Activated naive CD4-positive, alpha-beta T cell treated with Interleukin-2 at 50 U/mL for 16 hours (primary cell): ENCODE data around the gene KMT5B.
"Not testable (repeated sequence)": the region's sequence is repeated elsewhere in the genome, so short reads cannot be mapped to it uniquely, and the experiment has no call there.

ENCODE experiments used
- DNase-seq: peaks from one replicate; pipeline ENCODE4 v3.0.0-alpha.2; 2020

Gene KMT5B

GRCh38 chr11:68213135-68213515 lies at the start of gene KMT5B:
TSS of gene KMT5B (minus strand) at chr11:68213296. CDS start at chr11:68190076, 23,220 bp downstream.
- peak; percentile 67 for DNase-seq

DNA sequence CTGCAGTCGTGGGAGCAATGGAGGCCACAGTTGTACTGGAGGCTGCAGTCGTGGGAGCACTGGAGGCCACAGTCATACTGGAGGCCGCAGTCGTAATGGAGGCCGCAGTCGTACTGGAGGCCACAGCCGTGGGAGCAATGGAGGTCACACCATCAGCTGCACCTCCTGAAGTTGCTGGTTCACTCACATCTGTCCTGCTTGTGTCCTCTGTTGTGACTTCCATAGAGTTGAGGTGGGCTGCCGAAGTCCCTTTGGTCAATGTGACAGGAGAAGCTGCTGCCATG lies 49.4 kb upstream of the KMT5B start:
- DNase-seq: no peak

GRCh38 chr11:68261749-68262543 lies 48.9 kb upstream of the KMT5B start:
- DNase-seq: no peak

GRCh38 chr11:68261006-68261405 lies 47.9 kb upstream of the KMT5B start:
- DNase-seq: no peak

DNA sequence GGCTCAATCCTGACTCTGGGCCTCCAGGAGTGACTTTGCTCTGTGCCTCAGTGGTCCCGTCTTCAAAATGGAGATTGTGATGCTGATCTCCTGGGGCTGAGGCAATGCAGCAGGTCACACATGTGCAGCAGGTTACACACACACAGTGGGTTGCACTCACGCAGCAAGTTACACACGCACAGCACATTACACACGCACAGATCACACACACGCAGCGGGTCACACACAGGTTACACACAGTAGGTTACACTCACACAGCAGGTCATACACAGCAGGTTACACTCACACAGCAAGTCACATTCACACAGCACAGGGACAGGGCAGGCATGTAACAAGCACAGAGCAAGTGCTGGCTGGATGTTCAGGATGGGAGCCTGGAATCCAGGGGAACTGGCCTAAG lies 47.4 kb upstream of the KMT5B start:
- DNase-seq: no peak

GRCh38 chr11:68259122-68259959 lies 46.2 kb upstream of the KMT5B start:
- no peak for DNase-seq

DNA sequence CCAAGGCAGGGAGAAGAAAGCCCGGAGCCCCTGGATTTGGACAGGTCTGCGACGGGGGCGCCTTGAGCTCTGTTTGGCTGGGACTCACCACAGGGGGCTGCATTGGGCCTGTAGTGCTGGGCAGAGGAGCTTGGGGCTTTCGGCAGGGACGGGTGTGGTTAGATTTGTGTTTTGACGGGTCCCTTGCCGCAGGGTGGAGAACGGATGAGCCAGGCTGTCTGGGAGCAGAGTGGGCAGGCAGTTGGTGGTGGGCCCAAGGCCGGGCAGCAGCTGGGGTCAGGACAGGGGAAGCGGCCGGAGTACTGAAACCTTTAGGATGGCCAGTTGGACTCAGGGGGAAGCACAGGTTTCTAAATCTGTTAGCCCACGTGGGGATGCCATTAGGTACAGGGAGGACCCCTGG lies 45.3 kb upstream of the KMT5B start:
- no peak for DNase-seq

- peak; percentile 92 for DNase-seq
Measured at GRCh38 chr11:68257477-68258362, 44.6 kb upstream of the KMT5B start.

- DNase-seq: no peak
Measured at GRCh38 chr11:68256331-68256741, 43.2 kb upstream of the KMT5B start.

GRCh38 chr11:68255526-68255925 lies 42.4 kb upstream of the KMT5B start:
- DNase-seq: no peak

- DNase-seq: no peak
Measured at GRCh38 chr11:68254421-68254820, 41.3 kb upstream of the KMT5B start.

GRCh38 chr11:68251765-68252164 lies 38.7 kb upstream of the KMT5B start:
- DNase-seq: no peak

GRCh38 chr11:68244912-68245311 lies 31.8 kb upstream of the KMT5B start:
- not testable (repeated sequence) for DNase-seq

GRCh38 chr11:68243847-68244246 lies 30.8 kb upstream of the KMT5B start:
- not testable (repeated sequence) for DNase-seq

DNA sequence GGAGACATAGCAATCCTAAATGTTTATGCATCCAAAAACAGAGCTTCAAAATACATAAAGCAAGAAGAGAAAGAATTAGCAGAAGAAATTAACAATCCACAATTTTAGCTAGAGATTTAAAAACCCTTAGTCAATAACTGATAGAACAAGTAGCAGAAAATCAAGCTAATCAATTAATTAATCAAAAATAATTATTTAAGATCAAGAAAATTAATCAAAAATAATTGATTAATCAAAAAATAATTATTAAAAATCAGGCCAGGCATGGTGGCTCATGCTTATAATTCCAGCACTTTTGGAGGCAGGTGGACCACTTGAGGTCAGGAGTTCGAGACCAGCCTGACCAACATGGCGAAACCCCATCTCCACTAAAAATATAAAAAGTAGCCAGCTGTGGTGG lies 29.5 kb upstream of the KMT5B start:
- no peak for DNase-seq

GRCh38 chr11:68231621-68232020 lies 18.5 kb upstream of the KMT5B start:
- no peak for DNase-seq

GRCh38 chr11:68229601-68230000 lies 16.5 kb upstream of the KMT5B start:
- no peak for DNase-seq

DNA sequence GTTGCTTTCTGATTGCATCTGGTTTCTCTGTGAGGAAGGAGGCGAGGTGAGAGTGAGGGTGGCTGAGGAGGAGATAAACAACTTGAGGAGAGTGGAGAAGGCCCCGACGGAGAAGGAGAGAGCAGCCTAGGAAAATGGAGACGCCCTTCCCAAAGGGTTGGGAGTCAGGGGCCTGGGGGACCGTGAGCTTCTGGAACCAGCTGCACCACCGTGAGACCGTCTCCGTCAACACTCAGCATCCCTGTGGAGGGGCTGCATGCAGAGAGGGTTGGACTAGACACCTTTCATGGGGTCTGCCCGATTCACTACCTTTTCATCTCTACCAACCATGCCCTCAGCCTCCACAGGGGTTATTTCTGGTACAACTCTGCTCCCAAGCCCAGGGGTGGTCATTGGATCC lies 13.3 kb upstream of the KMT5B start:
- DNase-seq: no peak

GRCh38 chr11:68224606-68225005 lies 11.5 kb upstream of the KMT5B start:
- DNase-seq: no peak

GRCh38 chr11:68223275-68223674 lies 10.2 kb upstream of the KMT5B start:
- no peak for DNase-seq

DNA sequence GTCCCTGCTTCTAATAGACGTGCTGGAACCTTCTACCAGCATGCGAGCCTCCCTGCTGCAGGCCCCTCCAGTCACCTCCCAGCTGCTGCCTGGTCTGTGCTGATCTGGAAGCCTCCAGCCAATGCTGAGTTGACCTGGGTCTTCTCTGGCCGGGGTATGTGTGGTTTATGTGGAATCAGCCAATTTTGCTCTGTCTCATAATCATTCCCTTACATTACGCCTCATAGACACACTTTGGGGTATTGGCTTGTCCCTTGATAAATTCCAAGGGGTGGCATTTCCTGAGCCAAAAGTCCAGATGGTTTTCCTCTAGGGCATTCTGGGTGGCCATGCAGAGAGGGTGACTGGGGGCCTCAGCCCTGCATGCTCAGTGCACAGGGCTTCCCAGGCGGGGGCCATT lies 8.3 kb upstream of the KMT5B start:
- DNase-seq: no peak

GRCh38 chr11:68216171-68216938 lies 3.3 kb upstream of the KMT5B start:
- no peak for DNase-seq
